Measurements from ENCODE around the gene TUT7. TPM values are rescaled to one million over a fixed set of nuclear protein-coding genes. Genes with fewer than 3 reads are reported as not detected.

Gene TUT7
- total RNA-seq, 3 donors from 2014 or later: 26.4 to 36.7 (median 29.8) TPM

DNA sequence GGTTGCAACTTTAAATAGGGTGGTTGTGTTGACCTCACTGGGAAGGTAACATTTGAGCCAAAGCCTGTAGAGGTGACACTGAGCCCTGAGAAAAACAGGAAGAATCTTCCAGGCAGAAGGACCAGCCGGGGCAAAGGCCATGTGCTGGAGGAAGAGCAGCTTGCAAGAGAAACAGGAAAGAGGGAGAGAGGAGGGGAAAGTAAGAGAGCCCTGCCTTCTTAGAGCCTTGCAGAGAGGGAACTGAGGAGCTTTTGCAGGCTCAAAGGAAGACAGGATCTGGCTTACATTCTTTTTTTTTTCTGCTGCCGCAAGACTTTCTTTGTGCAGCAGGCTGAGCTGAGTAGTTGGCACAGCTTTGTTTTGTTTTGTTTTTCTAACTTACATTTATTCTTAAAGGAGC is 112.1 kb downstream of the TUT7 start:
- DNase-seq: no peak
- Mint-ChIP-seq H3K4me1 (ENCODE audit: low read depth) (no peaks in the 10 kb centered on the region), H3K9me3 (no peaks in the 10 kb centered on the region), H3K36me3 (ENCODE audit: insufficient read depth) (no peaks in the 10 kb centered on the region), H3K27me3 (ENCODE audit: low read depth) (peaks cover 4% of the 10 kb centered on the region), H3K4me3 (no peak overlapping the region)
- ATAC-seq: no peak

DNA sequence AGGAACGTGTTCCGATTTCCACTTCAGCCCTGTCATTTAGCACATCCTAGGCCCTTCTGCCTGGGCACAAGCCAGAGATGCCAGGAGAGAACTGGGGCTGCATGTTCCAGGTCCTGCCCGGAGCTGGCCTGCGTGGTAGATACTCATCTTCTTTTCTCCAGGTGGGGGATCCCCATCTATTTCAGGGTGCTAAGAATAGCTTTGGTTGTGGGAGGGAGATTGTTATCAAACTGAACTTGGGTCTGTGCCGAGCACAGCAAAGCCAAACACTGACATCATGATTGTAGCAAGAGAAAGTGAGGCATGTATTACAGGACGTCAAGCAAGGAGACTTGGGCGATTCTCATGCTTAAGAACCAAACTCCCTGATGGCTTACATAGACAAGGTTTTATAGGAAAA is 113.0 kb downstream of the TUT7 start:
- DNase-seq (no peak), ATAC-seq (peak; percentile 43 to 48)
- H3K9me3 Mint-ChIP-seq: no peaks in the 10 kb centered on the region
- H3K27me3 Mint-ChIP-seq (ENCODE audit: low read depth): no peaks in the 10 kb centered on the region
- H3K36me3 Mint-ChIP-seq (ENCODE audit: insufficient read depth): no peaks in the 10 kb centered on the region
- no peaks in the 10 kb centered on the region for H3K4me1 Mint-ChIP-seq (ENCODE audit: low read depth)
- H3K4me3 Mint-ChIP-seq: no peak overlapping the region

DNA sequence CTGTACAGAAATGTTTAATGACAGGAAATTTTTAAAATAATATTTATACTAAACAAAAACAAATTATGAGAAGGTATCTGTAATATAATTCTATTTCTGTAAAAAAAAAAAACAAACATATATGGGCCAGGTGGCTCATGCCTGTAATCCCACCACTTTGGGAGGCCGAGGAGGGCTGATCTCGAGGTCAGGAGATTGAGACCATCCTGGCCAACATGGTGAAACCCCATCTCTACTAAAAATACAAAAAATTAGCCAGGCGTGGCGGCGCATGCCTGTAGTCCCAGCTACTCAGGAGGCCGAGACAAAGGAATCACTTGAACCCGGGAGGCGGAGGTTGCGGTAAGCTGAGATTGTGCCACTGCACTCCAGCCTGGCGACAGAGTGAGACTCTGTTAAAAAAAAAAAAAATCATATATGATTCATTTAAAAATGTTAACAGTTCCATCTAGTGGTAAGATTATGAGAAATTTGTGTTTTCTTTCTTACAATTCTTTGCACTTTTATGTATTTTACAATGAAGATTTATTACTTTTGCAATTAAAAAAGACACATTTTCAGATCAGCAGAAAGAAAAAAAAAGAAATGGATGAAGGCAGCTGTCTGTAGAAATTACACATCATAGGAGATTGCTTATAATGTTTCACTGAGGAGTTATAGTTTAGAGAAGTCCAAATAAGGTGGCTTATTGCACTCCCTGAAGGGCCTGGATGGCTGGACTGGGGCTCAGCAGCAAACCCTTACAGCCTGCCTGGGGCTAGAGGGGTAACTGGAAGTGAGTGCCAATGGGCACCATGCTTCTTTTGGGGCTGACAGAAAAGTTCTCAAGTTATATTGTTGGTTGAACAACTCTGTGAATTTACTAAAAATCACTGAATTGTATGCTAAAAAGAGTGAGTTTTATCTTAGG is 115.1 kb downstream of the TUT7 start:
- Mint-ChIP-seq H3K4me1 (ENCODE audit: low read depth) (no peaks in the 10 kb centered on the region), H3K4me3 (no peak overlapping the region), H3K27me3 (ENCODE audit: low read depth) (peaks cover under 1% of the 10 kb centered on the region), H3K9me3 (no peaks in the 10 kb centered on the region), H3K36me3 (ENCODE audit: insufficient read depth) (no peaks in the 10 kb centered on the region)
- ATAC-seq: no peak
- no peak for DNase-seq

Other genes starting within 250 kb of the TUT7 start
- gene C9orf153, start 94.8 kb downstream of the TUT7 start, total RNA-seq: under 1 TPM in 2 of 3 donors, not detected in 1; 0.18 to 0.73 TPM
- gene ISCA1, start 71.9 kb downstream of the TUT7 start, total RNA-seq: 10 to 100 TPM; 37.1 to 43.4 (median 42.1) TPM

Measured in activated T-cell treated with anti-CD3 and anti-CD28 coated beads, Interleukin-2, amount 50 U/mL, for 4 hours (primary cell).